GM12878 (cell line): Measurements from ENCODE around the gene TAF9B. TPM values are rescaled to one million over a fixed set of nuclear protein-coding genes. Genes with fewer than 3 reads are reported as not detected.

Source experiments
- CBX5 ChIP-seq: sonication (generic); IDR thresholded peaks from 2 replicates; pipeline ENCODE4 v1.6.1; 2016; ENCODE audit warnings: low read depth, moderate library complexity, mild to moderate bottlenecking, inconsistent platforms
- CHD1 ChIP-seq: IDR thresholded peaks from 2 replicates; pipeline ENCODE4 v1.6.1; 2012; ENCODE audit warnings: low read depth, low read length, improper control_type of control experiment
- CREM ChIP-seq: IDR thresholded peaks from 2 replicates; pipeline ENCODE4 v1.6.1; 2014; ENCODE audit warnings: antibody characterized with exemption, low read depth
- FOXK2 ChIP-seq: fragments of 450-650 bp; IDR thresholded peaks from 2 replicates; pipeline ENCODE4 v1.6.1; 2017; ENCODE audit warnings: mild to moderate bottlenecking, moderate library complexity
- FOXM1 ChIP-seq: IDR thresholded peaks from 2 replicates; pipeline ENCODE4 v1.6.1; 2012; ENCODE audit warnings: low read depth, mild to moderate bottlenecking, inconsistent platforms, low read length, moderate library complexity
- NFIC ChIP-seq: IDR thresholded peaks from 2 replicates; pipeline ENCODE4 v1.6.1; 2012; ENCODE audit warnings: low read depth, mild to moderate bottlenecking, inconsistent platforms, low read length, moderate library complexity
- POLR2AphosphoS2 ChIP-seq: IDR thresholded peaks from 2 replicates; pipeline ENCODE4 v1.6.1; 2011; ENCODE audit warnings: low read depth, mild to moderate bottlenecking, low read length, improper control_type of control experiment, moderate library complexity
- POLR2AphosphoS5 ChIP-seq: IDR thresholded peaks from 2 replicates; pipeline ENCODE4 v1.6.1; 2011; ENCODE audit warnings: mild to moderate bottlenecking, low read length, inconsistent platforms
- RUNX3 ChIP-seq: IDR thresholded peaks from 2 replicates; pipeline ENCODE4 v1.6.1; 2012; ENCODE audit warnings: low read length, inconsistent platforms
- SMAD5 ChIP-seq: IDR thresholded peaks from 2 replicates; pipeline ENCODE4 v1.6.1; 2016; ENCODE audit warnings: antibody characterized with exemption, low read depth
- SP1 ChIP-seq: IDR thresholded peaks from one replicate; pipeline ENCODE4 v1.6.1; 2011; ENCODE audit warnings: low read depth, low read length
- SREBF1 ChIP-seq: IDR thresholded peaks from 2 replicates; pipeline ENCODE4 v1.6.1; 2012; ENCODE audit warnings: mild to moderate bottlenecking, low read length
- STAT1 ChIP-seq: fragments of 450-650 bp; conservative IDR thresholded peaks from 2 replicates; pipeline ENCODE4 v1.6.1; 2014; ENCODE audit warnings: antibody characterized with exemption, mild to moderate bottlenecking
- STAT3 ChIP-seq: IDR thresholded peaks from 2 replicates; pipeline ENCODE4 v1.6.1; 2011; ENCODE audit warnings: low read depth, low read length, improper control_type of control experiment
- SUPT20H ChIP-seq: IDR thresholded peaks from 2 replicates; pipeline ENCODE4 v1.6.1; 2011; ENCODE audit warnings: low read depth, mild to moderate bottlenecking, low read length, moderate library complexity, borderline replicate concordance; ENCODE audit not compliant: control insufficient read depth
- TBL1XR1 ChIP-seq: IDR thresholded peaks from 2 replicates; pipeline ENCODE4 v1.6.1; 2012; ENCODE audit warnings: low read depth, low read length, improper control_type of control experiment
- TCF12 ChIP-seq: IDR thresholded peaks from 2 replicates; pipeline ENCODE4 v1.6.1; 2011; ENCODE audit warnings: low read depth, mild to moderate bottlenecking, low read length
- TCF7 ChIP-seq: IDR thresholded peaks from 2 replicates; pipeline ENCODE4 v1.6.1; 2014; ENCODE audit warnings: antibody characterized with exemption, borderline replicate concordance
- polyA plus RNA-seq, 11 experiments: library from polyadenylated mRNA; depleted of rRNA in 4 of 11; unstranded in 6 of 11; stranded (reverse) in 5 of 11; fragments of >200 nt; fragmentation: Nextera tagmentation in 4 of 11; fragmentation: Illumina TruSeq in 1 of 11; extraction: Ambion mirVana in 4 of 11; extraction: Trizol in 1 of 11; gene quantifications; 1 replicate in 1 of 11; 2 replicates in 10 of 11; pipeline versions ENCODE4 v1.2.1 to v1.2.3, GENCODE V29; 2011 to 2016; ENCODE audit warnings: inconsistent platforms in 2 of 11, missing spikeins in 2 of 11, low read depth in 1 of 11
- total RNA-seq, 4 experiments: library from RNA; depleted of rRNA in 3 of 4; stranded (reverse); fragments of >200 nt in 3 of 4; fragmentation: Illumina TruSeq in 1 of 4; extraction: Trizol in 1 of 4; gene quantifications; 2 replicates each; pipeline versions ENCODE4 v1.2.1 to v1.2.3, GENCODE V29; 2013 to 2021
- TF ChIP-seq, protein P1 (sequence below): fragments of 150-350 bp; IDR thresholded peaks from 2 replicates; pipeline ENCODE4 v1.6.1; 2016; ENCODE audit warnings: low read depth, low read length
- TF ChIP-seq, protein P2 (sequence below): IDR thresholded peaks from 2 replicates; pipeline ENCODE4 v1.6.1; 2012; ENCODE audit warnings: low read depth, low read length, improper control_type of control experiment
- TF ChIP-seq, protein P3 (sequence below): fragments of 150-350 bp; IDR thresholded peaks from 2 replicates; pipeline ENCODE4 v1.6.1; 2014; ENCODE audit warnings: mild to moderate bottlenecking, low read depth, low read length
- TF ChIP-seq, protein P4 (sequence below): IDR thresholded peaks from 2 replicates; pipeline ENCODE4 v1.6.1; 2011; ENCODE audit warnings: mild to moderate bottlenecking, low read depth, low read length, moderate library complexity; ENCODE audit not compliant: insufficient replicate concordance
- TF ChIP-seq, protein P5 (sequence below): IDR thresholded peaks from 2 replicates; pipeline ENCODE4 v1.6.1; 2011; ENCODE audit warnings: borderline replicate concordance, low read depth, mild to moderate bottlenecking, moderate library complexity, low read length; ENCODE audit not compliant: insufficient read depth, poor library complexity, severe bottlenecking

Gene TAF9B
- total and polyA plus RNA-seq, 10 of the 15 experiments (the other 5 are each of a cell fraction or from before 2014, with no cell fraction given) = 14.9 to 42.5 (median 22.3) TPM

DNA sequence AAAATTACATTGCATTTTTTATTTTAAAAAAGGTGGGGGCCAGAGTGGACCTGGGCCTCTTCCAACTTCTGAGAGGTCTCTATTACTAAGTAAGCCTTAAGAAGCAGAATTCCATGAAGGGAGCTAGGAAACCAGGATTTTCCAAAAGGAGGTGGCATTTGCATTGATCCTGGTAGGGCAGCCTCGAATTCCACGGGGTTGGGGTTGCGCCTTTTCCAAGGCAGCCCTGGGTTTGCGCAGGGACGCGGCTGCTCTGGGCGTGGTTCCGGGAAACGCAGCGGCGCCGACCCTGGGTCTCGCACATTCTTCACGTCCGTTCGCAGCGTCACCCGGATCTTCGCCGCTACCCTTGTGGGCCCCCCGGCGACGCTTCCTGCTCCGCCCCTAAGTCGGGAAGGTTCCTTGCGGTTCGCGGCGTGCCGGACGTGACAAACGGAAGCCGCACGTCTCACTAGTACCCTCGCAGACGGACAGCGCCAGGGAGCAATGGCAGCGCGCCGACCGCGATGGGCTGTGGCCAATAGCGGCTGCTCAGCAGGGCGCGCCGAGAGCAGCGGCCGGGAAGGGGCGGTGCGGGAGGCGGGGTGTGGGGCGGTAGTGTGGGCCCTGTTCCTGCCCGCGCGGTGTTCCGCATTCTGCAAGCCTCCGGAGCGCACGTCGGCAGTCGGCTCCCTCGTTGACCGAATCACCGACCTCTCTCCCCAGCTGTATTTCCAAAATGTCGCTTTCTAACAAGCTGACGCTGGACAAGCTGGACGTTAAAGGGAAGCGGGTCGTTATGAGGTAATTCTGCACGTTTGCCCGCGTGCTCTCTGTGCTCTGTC is 35.6 kb downstream of the TAF9B start, which contains the start of gene PGK1 (continued):
- TF ChIP-seq, protein P1, sequence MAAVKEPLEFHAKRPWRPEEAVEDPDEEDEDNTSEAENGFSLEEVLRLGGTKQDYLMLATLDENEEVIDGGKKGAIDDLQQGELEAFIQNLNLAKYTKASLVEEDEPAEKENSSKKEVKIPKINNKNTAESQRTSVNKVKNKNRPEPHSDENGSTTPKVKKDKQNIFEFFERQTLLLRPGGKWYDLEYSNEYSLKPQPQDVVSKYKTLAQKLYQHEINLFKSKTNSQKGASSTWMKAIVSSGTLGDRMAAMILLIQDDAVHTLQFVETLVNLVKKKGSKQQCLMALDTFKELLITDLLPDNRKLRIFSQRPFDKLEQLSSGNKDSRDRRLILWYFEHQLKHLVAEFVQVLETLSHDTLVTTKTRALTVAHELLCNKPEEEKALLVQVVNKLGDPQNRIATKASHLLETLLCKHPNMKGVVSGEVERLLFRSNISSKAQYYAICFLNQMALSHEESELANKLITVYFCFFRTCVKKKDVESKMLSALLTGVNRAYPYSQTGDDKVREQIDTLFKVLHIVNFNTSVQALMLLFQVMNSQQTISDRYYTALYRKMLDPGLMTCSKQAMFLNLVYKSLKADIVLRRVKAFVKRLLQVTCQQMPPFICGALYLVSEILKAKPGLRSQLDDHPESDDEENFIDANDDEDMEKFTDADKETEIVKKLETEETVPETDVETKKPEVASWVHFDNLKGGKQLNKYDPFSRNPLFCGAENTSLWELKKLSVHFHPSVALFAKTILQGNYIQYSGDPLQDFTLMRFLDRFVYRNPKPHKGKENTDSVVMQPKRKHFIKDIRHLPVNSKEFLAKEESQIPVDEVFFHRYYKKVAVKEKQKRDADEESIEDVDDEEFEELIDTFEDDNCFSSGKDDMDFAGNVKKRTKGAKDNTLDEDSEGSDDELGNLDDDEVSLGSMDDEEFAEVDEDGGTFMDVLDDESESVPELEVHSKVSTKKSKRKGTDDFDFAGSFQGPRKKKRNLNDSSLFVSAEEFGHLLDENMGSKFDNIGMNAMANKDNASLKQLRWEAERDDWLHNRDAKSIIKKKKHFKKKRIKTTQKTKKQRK = no peak
- TF ChIP-seq, protein P2, sequence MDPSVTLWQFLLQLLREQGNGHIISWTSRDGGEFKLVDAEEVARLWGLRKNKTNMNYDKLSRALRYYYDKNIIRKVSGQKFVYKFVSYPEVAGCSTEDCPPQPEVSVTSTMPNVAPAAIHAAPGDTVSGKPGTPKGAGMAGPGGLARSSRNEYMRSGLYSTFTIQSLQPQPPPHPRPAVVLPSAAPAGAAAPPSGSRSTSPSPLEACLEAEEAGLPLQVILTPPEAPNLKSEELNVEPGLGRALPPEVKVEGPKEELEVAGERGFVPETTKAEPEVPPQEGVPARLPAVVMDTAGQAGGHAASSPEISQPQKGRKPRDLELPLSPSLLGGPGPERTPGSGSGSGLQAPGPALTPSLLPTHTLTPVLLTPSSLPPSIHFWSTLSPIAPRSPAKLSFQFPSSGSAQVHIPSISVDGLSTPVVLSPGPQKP = no peak
- no peak for TF ChIP-seq TCF12
- TF ChIP-seq, protein P3, sequence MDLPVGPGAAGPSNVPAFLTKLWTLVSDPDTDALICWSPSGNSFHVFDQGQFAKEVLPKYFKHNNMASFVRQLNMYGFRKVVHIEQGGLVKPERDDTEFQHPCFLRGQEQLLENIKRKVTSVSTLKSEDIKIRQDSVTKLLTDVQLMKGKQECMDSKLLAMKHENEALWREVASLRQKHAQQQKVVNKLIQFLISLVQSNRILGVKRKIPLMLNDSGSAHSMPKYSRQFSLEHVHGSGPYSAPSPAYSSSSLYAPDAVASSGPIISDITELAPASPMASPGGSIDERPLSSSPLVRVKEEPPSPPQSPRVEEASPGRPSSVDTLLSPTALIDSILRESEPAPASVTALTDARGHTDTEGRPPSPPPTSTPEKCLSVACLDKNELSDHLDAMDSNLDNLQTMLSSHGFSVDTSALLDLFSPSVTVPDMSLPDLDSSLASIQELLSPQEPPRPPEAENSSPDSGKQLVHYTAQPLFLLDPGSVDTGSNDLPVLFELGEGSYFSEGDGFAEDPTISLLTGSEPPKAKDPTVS = peak; percentile 88
- no peak for TF ChIP-seq NFIC
- peak; percentile 79 for TF ChIP-seq RUNX3
- TF ChIP-seq CREM = peak; percentile 76; the same call in 1 of the 2 replicates
- peak; percentile 90 for TF ChIP-seq POLR2AphosphoS2
- TF ChIP-seq FOXM1 = no peak
- peak; percentile 98 for TF ChIP-seq POLR2AphosphoS5
- TF ChIP-seq TCF7 = no peak
- peak; percentile 65; the same call in 1 of the 2 replicates for TF ChIP-seq SMAD5
- TF ChIP-seq, protein P4, sequence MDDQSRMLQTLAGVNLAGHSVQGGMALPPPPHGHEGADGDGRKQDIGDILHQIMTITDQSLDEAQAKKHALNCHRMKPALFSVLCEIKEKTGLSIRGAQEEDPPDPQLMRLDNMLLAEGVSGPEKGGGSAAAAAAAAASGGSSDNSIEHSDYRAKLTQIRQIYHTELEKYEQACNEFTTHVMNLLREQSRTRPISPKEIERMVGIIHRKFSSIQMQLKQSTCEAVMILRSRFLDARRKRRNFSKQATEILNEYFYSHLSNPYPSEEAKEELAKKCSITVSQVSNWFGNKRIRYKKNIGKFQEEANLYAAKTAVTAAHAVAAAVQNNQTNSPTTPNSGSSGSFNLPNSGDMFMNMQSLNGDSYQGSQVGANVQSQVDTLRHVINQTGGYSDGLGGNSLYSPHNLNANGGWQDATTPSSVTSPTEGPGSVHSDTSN = peak; percentile 96
- peak; percentile 84 for TF ChIP-seq SP1
- TF ChIP-seq STAT1 = no peak
- TF ChIP-seq, protein P5, sequence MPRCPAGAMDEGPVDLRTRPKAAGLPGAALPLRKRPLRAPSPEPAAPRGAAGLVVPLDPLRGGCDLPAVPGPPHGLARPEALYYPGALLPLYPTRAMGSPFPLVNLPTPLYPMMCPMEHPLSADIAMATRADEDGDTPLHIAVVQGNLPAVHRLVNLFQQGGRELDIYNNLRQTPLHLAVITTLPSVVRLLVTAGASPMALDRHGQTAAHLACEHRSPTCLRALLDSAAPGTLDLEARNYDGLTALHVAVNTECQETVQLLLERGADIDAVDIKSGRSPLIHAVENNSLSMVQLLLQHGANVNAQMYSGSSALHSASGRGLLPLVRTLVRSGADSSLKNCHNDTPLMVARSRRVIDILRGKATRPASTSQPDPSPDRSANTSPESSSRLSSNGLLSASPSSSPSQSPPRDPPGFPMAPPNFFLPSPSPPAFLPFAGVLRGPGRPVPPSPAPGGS = no peak
- TF ChIP-seq SUPT20H = no peak
- TF ChIP-seq TBL1XR1 = no peak
- 0 out of 2 replicates have a peak, but pooled peaks have one; percentile 52 for TF ChIP-seq CHD1
- TF ChIP-seq FOXK2 = no peak
- no peak for TF ChIP-seq CBX5
- no peak for TF ChIP-seq STAT3
- no peak for TF ChIP-seq SREBF1
